ENCODE measurements around the gene WDFY4.

WDFY4 gene

DNA sequence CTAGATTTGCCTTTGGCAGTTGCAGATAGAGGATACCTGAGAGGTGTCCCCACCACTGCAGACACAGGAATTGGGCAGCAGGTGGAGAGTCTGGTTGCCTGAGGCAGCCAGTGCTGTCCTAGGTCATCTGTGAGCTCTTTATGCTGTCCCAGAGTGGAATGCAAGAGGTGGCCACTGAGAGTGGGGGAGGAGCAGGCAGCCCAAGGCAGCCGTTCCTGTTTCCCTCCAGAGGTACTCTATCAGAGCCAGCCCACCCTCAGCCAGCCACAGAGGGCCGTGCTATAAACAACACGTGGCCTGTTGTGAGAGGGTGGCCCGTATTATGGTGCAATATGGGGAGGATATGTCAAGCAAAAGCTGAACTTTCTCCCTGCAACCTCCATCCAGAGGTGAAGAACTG lies 246.5 kb downstream of the WDFY4 start:
- no peak for DNase-seq

GRCh38 chr10:48932831-48933664 lies 248.4 kb downstream of the WDFY4 start:
- no peak for DNase-seq

DNA sequence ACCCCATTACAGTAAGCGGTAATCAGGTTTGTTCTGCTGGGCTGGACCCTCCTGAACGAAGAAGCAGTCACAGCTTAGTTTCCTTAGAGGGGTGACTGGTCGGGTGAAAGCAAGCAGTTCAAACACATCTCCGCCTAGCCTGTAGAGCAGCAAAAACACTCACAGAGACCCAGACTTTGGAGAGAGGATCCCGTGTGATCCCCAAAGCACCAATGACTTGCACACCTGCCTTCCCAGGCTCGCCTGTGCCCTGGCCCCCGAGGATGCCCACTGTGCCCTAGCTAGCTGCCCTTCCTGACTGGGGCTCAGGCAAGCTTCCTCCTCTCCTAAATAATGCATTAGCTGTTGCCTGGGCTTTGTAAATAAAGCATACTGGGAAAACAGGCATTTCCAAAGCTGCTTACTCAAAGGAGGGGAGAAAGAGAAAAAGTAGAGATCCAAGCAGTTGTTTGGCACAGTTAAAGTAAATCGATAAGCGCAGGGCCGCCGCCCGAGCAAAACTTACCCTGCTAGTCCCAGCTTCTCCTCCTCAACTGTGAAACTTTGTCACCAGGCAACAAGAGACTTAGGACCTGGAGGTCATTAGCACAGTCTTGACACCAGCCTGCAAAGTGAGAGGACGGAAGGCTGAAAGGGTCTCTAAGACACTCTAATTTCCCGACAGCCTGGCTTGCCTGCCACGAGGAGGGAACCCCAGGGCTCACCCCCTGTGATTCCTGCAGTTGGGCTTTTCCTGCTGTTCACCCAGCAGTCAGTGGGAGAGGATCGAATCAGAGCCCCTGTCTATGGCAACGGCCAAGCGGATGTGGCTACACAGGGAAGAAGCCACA lies 250.2 kb downstream of the WDFY4 start:
- DNase-seq = no peak

GRCh38 chr10:48935577-48935976 lies 250.9 kb downstream of the WDFY4 start:
- no peak for DNase-seq

GRCh38 chr10:48937796-48938195 lies 253.1 kb downstream of the WDFY4 start:
- DNase-seq = peak; percentile 9

DNA sequence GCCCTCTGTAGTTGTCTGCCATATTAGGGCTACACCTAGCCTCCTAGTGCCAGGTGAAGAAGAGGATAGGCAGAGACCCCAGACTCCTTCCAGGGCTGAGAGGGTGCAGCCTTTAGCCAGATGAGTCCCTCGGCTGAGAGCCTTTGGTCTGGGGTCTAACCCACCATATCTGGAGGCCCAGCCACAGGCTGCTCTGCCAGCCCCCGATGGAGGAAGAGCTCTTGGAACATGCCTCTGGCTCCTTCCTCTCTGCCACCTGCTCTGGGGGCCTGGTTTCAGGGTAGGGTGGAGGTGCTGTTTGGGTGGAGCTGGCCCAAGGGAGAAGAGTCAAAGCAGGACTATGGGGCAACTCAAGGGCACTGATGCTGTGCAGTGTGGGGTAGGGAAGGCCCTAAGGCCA lies 253.6 kb downstream of the WDFY4 start:
- peak; percentile 32 for DNase-seq

DNA sequence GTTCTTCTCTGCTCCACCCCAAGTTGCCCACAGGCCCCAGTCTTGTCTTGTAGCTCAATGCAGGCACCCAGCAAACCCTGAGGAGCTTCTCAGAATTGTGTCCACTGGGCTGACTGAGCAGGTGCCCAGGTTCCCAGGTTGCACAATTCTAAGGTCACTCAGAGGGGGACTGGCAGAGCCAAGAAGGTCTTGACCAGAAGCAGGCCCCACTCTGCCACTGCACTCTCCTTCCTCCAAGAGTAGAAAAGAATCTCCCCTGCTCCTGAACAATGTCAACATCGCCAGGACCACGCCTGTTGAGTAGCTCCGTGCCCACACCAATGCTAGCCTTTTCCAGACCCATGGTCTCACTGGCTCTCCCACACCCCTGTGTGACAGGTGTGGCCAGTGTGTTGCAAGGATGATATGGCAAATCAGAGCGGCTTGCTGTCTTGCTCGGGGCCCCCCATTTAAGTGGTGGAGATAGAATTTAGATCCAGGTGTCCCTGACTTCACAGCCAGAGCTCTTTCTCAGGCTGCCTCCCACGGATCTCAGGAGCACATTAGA lies 254.4 kb downstream of the WDFY4 start:
- no peak for DNase-seq

DNA sequence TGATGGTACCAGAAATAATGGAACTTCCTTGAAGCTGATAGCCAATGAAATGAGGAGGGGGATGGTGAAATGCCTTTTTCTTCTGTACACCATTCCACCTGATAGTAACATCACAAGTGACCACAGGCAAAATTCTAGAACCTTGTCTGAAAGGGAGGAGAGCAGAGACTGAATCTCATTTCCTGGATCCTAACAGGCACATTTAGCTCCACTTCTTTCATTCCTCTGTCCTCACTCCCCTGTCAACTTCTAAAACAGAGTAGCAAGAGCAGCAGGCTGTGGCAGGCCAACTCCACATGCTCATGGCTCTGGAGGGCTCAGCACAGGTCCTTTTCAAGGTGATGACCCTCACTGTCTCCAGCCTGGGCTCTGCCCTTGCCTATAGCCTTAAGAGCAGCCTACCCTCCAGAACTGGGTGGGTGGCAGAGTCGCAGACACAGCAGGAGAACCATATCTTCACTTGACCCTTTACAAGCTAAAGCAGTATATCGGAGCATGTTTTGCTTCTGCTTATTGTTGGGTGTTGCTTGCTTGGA lies 255.2 kb downstream of the WDFY4 start, which contains the start of gene LRRC18:
Gene LRRC18 (minus strand): TSS at position 51 of the 536 bp plus-strand sequence. CDS start 25,685 bp downstream, outside the sequence.
- no peak for DNase-seq

DNA sequence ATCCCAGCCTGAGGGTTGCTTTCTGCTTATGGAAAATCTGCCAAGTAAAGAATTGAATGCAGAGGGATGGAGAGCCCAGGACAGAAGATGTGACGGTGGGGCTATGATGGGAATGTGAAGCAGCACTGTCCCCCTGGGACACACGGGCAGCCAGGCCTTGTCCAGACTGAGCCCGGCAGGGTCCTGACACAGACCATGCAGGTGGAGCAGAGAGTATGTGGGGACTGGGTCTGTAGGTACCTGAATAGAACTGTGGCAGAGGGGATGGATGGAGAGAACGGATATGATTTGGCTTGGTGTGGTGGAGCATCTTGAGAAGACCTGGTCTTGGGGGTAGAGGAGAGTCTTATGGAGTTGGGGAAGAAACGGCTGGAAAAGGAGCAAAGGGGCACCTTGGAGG lies 255.7 kb downstream of the WDFY4 start:
- peak; percentile 5 for DNase-seq

DNA sequence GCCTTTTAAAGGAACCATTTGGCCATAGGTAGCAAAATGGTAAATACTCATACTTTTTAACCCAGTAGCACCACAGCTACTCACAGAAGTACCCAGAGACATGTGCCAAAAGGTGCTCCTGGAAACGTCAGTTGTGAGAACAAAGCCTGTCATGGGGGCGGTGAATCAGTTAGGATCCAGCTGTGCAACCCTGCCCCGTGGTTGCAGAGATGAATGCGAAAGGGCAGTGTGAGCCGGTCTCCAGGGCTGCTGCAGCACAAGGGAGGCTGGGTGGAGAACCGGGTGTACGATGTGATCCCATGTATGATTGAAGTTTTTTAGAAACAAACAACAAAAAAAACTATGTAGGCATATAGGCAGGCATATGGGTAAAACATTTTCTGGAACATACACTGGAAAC lies 256.3 kb downstream of the WDFY4 start:
- DNase-seq = no peak

DNA sequence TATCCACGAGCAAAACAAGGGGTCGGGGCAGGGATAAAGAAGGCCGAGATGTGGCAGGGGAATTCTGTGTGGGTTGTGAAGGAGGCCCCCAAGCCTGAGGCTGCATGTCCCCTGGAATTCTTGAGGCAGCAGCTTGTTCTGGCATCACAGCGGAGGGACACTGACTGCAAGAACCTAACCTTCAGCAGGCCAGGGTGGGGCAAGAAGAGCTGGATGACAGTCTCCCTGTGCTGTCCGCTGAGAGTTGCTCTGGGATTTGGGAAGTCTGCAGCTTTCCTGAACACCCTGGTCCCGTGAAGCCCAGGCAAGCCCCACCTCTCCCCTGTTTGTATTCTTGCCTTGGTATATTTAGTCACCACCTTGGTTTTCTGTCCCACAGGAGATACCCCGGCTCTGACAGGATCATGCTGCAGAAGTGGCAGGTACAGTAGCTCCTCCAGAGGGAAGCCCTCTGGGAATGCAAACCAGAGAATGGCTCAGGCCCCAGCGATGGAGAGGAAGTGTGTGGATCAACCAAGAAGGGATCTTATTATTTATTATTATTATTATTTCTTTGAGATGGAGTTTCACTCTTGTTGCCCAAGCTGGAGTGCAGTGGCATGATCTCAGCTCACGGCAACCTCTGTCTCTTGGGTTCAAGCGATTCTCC lies 256.9 kb downstream of the WDFY4 start:
- DNase-seq = peak; percentile 11

GRCh38 chr10:48943096-48943495 lies 258.4 kb downstream of the WDFY4 start:
- DNase-seq = peak; percentile 7

GRCh38 chr10:48944171-48944570 lies 259.5 kb downstream of the WDFY4 start:
- DNase-seq = no peak

GRCh38 chr10:48945441-48946130 lies 260.9 kb downstream of the WDFY4 start:
- no peak for DNase-seq

DNA sequence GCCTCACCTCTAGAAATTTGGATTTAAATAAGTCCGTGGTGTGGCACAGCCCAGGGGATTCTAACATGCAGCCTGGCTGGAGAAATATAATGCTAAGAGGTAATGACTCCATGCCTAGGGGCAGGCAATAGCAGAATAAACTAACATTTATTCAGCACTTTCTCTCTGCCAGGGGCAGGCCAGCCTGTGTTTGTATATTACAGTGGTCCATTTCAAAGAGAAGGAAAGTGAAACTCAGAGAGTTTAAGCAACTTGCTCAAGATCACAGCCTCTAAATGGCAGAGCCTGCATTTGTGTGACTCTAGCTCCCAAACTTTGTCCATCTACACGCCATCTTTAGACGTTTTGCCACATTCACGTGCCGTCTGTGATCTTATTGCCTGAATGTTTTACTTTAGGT lies 261.7 kb downstream of the WDFY4 start:
- DNase-seq = no peak

DNA sequence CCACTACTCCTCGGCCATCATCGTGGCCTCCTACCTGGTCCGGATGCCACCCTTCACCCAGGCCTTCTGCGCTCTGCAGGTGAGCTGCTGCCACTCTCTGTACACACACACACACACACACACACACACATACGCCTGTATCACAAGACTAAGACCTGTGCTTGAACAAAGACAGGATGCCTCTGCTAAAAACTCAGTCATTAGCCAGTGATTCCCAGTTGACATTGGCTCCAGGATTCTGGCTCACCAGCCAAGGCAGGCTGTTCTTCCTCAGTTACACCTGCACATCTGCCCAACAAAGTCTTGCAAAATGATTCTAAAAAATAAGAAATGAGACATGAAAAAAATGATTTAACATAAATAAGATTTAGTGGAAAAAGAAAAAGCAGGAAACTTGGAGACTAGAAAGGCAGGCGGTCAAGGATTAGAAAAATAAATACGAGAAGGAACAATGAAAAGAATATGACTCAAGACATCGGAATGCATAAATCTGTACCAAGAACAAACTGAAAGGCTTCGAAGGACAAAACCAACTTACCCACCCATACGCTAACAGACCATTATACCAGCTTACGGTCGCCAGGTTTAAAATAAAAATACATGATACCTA lies 262.3 kb downstream of the WDFY4 start:
- DNase-seq = no peak

- no peak for DNase-seq
Observed at GRCh38 chr10:48947690-48948469, 263.2 kb downstream of the WDFY4 start.

- DNase-seq = no peak
Observed at GRCh38 chr10:48948470-48949037, 263.9 kb downstream of the WDFY4 start.

DNA sequence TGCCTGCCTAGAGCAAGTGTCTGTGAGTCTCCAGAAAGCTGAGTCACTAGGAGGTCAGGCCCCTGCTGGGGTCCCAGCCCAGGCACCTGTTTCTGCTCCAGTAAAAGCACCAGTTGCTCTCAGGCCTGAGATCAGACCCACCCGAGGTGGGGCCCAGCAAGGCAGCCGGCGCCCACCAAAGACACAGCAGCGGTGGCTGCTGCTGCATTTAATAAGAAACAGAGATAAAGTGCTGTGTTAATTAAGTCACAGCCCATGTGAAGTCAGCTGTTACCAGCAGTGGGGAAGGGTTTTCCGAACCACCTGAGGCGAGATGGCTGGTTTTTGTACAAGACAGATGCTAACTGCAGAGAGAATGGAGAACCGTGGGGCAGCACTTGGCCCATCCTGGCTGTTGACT lies 267.0 kb downstream of the WDFY4 start:
- no peak for DNase-seq

- DNase-seq = no peak
Observed at GRCh38 chr10:48957361-48958151, 272.9 kb downstream of the WDFY4 start.

All from activated CD8-positive, alpha-beta memory T cell treated with anti-CD3 and anti-CD28 coated beads for 24 hours (primary cell).